ENCODE data around the gene GRID1. TPM values are rescaled to one million over a fixed set of nuclear protein-coding genes. Genes with fewer than 3 reads are reported as not detected.

The GRID1 gene
- total RNA-seq, 1 experiment from 2014 or later, result 0.07 TPM

- Histone ChIP-seq H3K27me3 (ENCODE audit: low read length) (no peaks in the 10 kb centered on the region), H2AFZ (ENCODE audit: low read length) (no peak overlapping the region), H3K9me3 (ENCODE audit: low read length) (no peaks in the 10 kb centered on the region), H3K4me1 (ENCODE audit: low read length) (peaks cover 58% of the 10 kb centered on the region), H3K9me2 (replicated peaks; ENCODE audit: insufficient read depth, low read length) (no peaks in the 10 kb centered on the region), H4K20me1 (ENCODE audit: insufficient read depth, low read depth, low read length) (no peaks in the 10 kb centered on the region), H3K4me2 (ENCODE audit: low read depth, low read length, poor library complexity, severe bottlenecking) (no peak overlapping the region), H3K36me3 (ENCODE audit: insufficient read depth, low read length) (no peaks in the 10 kb centered on the region), H3K4me3 (ENCODE audit: low read length) (no peak overlapping the region), H3K9ac (ENCODE audit: low read length) (no peak overlapping the region), H3K79me2 (ENCODE audit: low read length) (no peaks in the 10 kb centered on the region), H3K27ac (ENCODE audit: low read length) (no peak overlapping the region)
- no peak for DNase-seq
These were observed 343.7 kb downstream of the GRID1 start for GRCh38 chr10:86022906-86023305.

- Histone ChIP-seq H3K79me2 (ENCODE audit: low read length) (no peaks in the 10 kb centered on the region), H3K9ac (ENCODE audit: low read length) (no peak overlapping the region), H2AFZ (ENCODE audit: low read length) (no peak overlapping the region), H3K27me3 (ENCODE audit: low read length) (no peaks in the 10 kb centered on the region), H3K4me3 (ENCODE audit: low read length) (no peak overlapping the region), H3K27ac (ENCODE audit: low read length) (no peak overlapping the region), H4K20me1 (ENCODE audit: insufficient read depth, low read depth, low read length) (no peaks in the 10 kb centered on the region), H3K9me2 (replicated peaks; ENCODE audit: insufficient read depth, low read length) (no peaks in the 10 kb centered on the region), H3K36me3 (ENCODE audit: insufficient read depth, low read length) (no peaks in the 10 kb centered on the region), H3K4me2 (ENCODE audit: low read depth, low read length, poor library complexity, severe bottlenecking) (no peak overlapping the region), H3K4me1 (ENCODE audit: low read length) (peaks cover 61% of the 10 kb centered on the region), H3K9me3 (ENCODE audit: low read length) (no peaks in the 10 kb centered on the region)
- DNase-seq, result no peak
These were observed 346.5 kb downstream of the GRID1 start for GRCh38 chr10:86020134-86020533.

GRCh38 chr10:86019141-86019540 is 347.5 kb downstream of the GRID1 start:
- H3K4me3 ChIP-seq (ENCODE audit: low read length), result no peak overlapping the region

GRCh38 chr10:86018735-86019058 is 347.9 kb downstream of the GRID1 start:
- peak overlapping the region; percentile 37 for H3K4me2 ChIP-seq (ENCODE audit: low read depth, low read length, poor library complexity, severe bottlenecking)
- no peak for DNase-seq

More at GRCh38 chr10:86019141-86019540, 347.5 kb downstream of the GRID1 start:
- no peaks in the 10 kb centered on the region for H4K20me1 ChIP-seq (ENCODE audit: insufficient read depth, low read depth, low read length)
- H3K27ac ChIP-seq (ENCODE audit: low read length), result peak overlapping the region; percentile 61
- peak; percentile 41 for DNase-seq
- no peaks in the 10 kb centered on the region for H3K9me2 ChIP-seq (replicated peaks; ENCODE audit: insufficient read depth, low read length)
- peak overlapping the region; percentile 24; the same call in 1 of the 2 replicates for H3K9ac ChIP-seq (ENCODE audit: low read length)
- peaks cover 51% of the 10 kb centered on the region for H3K4me1 ChIP-seq (ENCODE audit: low read length)
- no peaks in the 10 kb centered on the region for H3K27me3 ChIP-seq (ENCODE audit: low read length)
- H2AFZ ChIP-seq (ENCODE audit: low read length), result no peak overlapping the region
- no peak overlapping the region for H3K4me2 ChIP-seq (ENCODE audit: low read depth, low read length, poor library complexity, severe bottlenecking)
- H3K9me3 ChIP-seq (ENCODE audit: low read length), result no peaks in the 10 kb centered on the region
- no peaks in the 10 kb centered on the region for H3K79me2 ChIP-seq (ENCODE audit: low read length)
- H3K36me3 ChIP-seq (ENCODE audit: insufficient read depth, low read length), result no peaks in the 10 kb centered on the region

GRCh38 chr10:86017841-86018734 is 348.5 kb downstream of the GRID1 start:
- Histone ChIP-seq H2AFZ (ENCODE audit: low read length) (no peak overlapping the region), H3K27ac (ENCODE audit: low read length) (peak overlapping the region; percentile 61), H3K36me3 (ENCODE audit: insufficient read depth, low read length) (no peaks in the 10 kb centered on the region), H3K9me3 (ENCODE audit: low read length) (no peaks in the 10 kb centered on the region), H3K4me3 (ENCODE audit: low read length) (no peak overlapping the region), H3K4me1 (ENCODE audit: low read length) (peaks cover 40% of the 10 kb centered on the region), H3K4me2 (ENCODE audit: low read depth, low read length, poor library complexity, severe bottlenecking) (peak overlapping the region; percentile 37), H3K9ac (ENCODE audit: low read length) (peak overlapping the region; percentile 4; the same call in 1 of the 2 replicates), H3K27me3 (ENCODE audit: low read length) (no peaks in the 10 kb centered on the region), H3K79me2 (ENCODE audit: low read length) (no peaks in the 10 kb centered on the region), H4K20me1 (ENCODE audit: insufficient read depth, low read depth, low read length) (no peaks in the 10 kb centered on the region), H3K9me2 (replicated peaks; ENCODE audit: insufficient read depth, low read length) (no peaks in the 10 kb centered on the region)
- DNase-seq, result peak; percentile 40

More at GRCh38 chr10:86018735-86019058, 347.9 kb downstream of the GRID1 start:
- H3K9me3 ChIP-seq (ENCODE audit: low read length), result no peaks in the 10 kb centered on the region
- no peaks in the 10 kb centered on the region for H4K20me1 ChIP-seq (ENCODE audit: insufficient read depth, low read depth, low read length)
- peak overlapping the region; percentile 61 for H3K27ac ChIP-seq (ENCODE audit: low read length)
- no peak overlapping the region for H2AFZ ChIP-seq (ENCODE audit: low read length)
- H3K36me3 ChIP-seq (ENCODE audit: insufficient read depth, low read length), result no peaks in the 10 kb centered on the region
- no peaks in the 10 kb centered on the region for H3K79me2 ChIP-seq (ENCODE audit: low read length)
- no peak overlapping the region for H3K4me3 ChIP-seq (ENCODE audit: low read length)
- H3K9ac ChIP-seq (ENCODE audit: low read length), result peak overlapping the region; percentile 24; the same call in 1 of the 2 replicates
- peaks cover 46% of the 10 kb centered on the region for H3K4me1 ChIP-seq (ENCODE audit: low read length)
- H3K9me2 ChIP-seq (replicated peaks; ENCODE audit: insufficient read depth, low read length), result no peaks in the 10 kb centered on the region
- H3K27me3 ChIP-seq (ENCODE audit: low read length), result no peaks in the 10 kb centered on the region

GRCh38 chr10:86013568-86013967 is 353.0 kb downstream of the GRID1 start:
- H3K36me3 ChIP-seq (ENCODE audit: insufficient read depth, low read length), result no peaks in the 10 kb centered on the region
- H3K79me2 ChIP-seq (ENCODE audit: low read length), result no peaks in the 10 kb centered on the region
- no peaks in the 10 kb centered on the region for H4K20me1 ChIP-seq (ENCODE audit: insufficient read depth, low read depth, low read length)
- no peak overlapping the region for H2AFZ ChIP-seq (ENCODE audit: low read length)
- H3K4me1 ChIP-seq (ENCODE audit: low read length), result peaks cover 15% of the 10 kb centered on the region
- no peak overlapping the region for H3K27ac ChIP-seq (ENCODE audit: low read length)
- no peak for DNase-seq
- H3K4me2 ChIP-seq (ENCODE audit: low read depth, low read length, poor library complexity, severe bottlenecking), result no peak overlapping the region
- no peaks in the 10 kb centered on the region for H3K9me2 ChIP-seq (replicated peaks; ENCODE audit: insufficient read depth, low read length)
- no peak overlapping the region for H3K4me3 ChIP-seq (ENCODE audit: low read length)
- no peaks in the 10 kb centered on the region for H3K27me3 ChIP-seq (ENCODE audit: low read length)
- no peaks in the 10 kb centered on the region for H3K9me3 ChIP-seq (ENCODE audit: low read length)
- H3K9ac ChIP-seq (ENCODE audit: low read length), result no peak overlapping the region

GRCh38 chr10:86007171-86007570 is 359.4 kb downstream of the GRID1 start:
- Histone ChIP-seq H3K36me3 (ENCODE audit: insufficient read depth, low read length) (no peaks in the 10 kb centered on the region), H3K4me3 (ENCODE audit: low read length) (no peak overlapping the region), H3K9ac (ENCODE audit: low read length) (no peak overlapping the region), H3K9me2 (replicated peaks; ENCODE audit: insufficient read depth, low read length) (no peaks in the 10 kb centered on the region), H3K27me3 (ENCODE audit: low read length) (no peaks in the 10 kb centered on the region), H3K4me2 (ENCODE audit: low read depth, low read length, poor library complexity, severe bottlenecking) (no peak overlapping the region), H3K79me2 (ENCODE audit: low read length) (no peaks in the 10 kb centered on the region), H2AFZ (ENCODE audit: low read length) (no peak overlapping the region), H3K27ac (ENCODE audit: low read length) (no peak overlapping the region), H3K4me1 (ENCODE audit: low read length) (no peaks in the 10 kb centered on the region), H3K9me3 (ENCODE audit: low read length) (no peaks in the 10 kb centered on the region), H4K20me1 (ENCODE audit: insufficient read depth, low read depth, low read length) (no peaks in the 10 kb centered on the region)
- DNase-seq, result no peak

- Histone ChIP-seq H3K27me3 (ENCODE audit: low read length) (no peaks in the 10 kb centered on the region), H3K9me2 (replicated peaks; ENCODE audit: insufficient read depth, low read length) (no peaks in the 10 kb centered on the region), H3K4me3 (ENCODE audit: low read length) (no peak overlapping the region), H3K9ac (ENCODE audit: low read length) (no peak overlapping the region), H3K4me1 (ENCODE audit: low read length) (no peaks in the 10 kb centered on the region), H3K36me3 (ENCODE audit: insufficient read depth, low read length) (no peaks in the 10 kb centered on the region), H3K27ac (ENCODE audit: low read length) (no peak overlapping the region), H3K4me2 (ENCODE audit: low read depth, low read length, poor library complexity, severe bottlenecking) (no peak overlapping the region), H3K79me2 (ENCODE audit: low read length) (no peaks in the 10 kb centered on the region), H3K9me3 (ENCODE audit: low read length) (no peaks in the 10 kb centered on the region), H4K20me1 (ENCODE audit: insufficient read depth, low read depth, low read length) (no peaks in the 10 kb centered on the region), H2AFZ (ENCODE audit: low read length) (no peak overlapping the region)
- DNase-seq, result no peak
These were observed 362.3 kb downstream of the GRID1 start for GRCh38 chr10:86004337-86004736.

All from Karpas-422 (cell line).